RWPE2 (cell line): ENCODE data around the gene KRTAP4-7.
A peak's percentile ranks its signal among the peaks of the same experiment; 100 is the strongest.
"Not testable (repeated sequence)": the region's sequence is repeated elsewhere in the genome, so short reads cannot be mapped to it uniquely, and the experiment has no call there.

Source experiments
- ATAC-seq: fragments of 200-7000 bp; cut with Tn5 transposase; 3 replicates; pipeline ENCODE4 v1.9.1; 2021; ENCODE audit warnings: low read depth
- DNase-seq: peaks from one replicate; pipeline ENCODE4 v3.0.0-alpha.2; 2020; ENCODE audit warnings: low spot score
- H3K27ac ChIP-seq: fragments of 450-650 bp; 2 replicates; pipeline ENCODE4 v1.5.1; 2017; ENCODE audit warnings: mild to moderate bottlenecking; ENCODE audit not compliant: poor library complexity, severe bottlenecking
- H3K27me3 ChIP-seq: fragments of 250-450 bp; sonication (Bioruptor Pico); 2 replicates; pipeline ENCODE4 v1.5.1; 2021; ENCODE audit warnings: mild to moderate bottlenecking, moderate library complexity; ENCODE audit not compliant: insufficient read depth, poor library complexity, severe bottlenecking
- H3K36me3 ChIP-seq: fragments of 250-450 bp; sonication (Bioruptor Pico); 2 replicates; pipeline ENCODE4 v1.5.1; 2020; ENCODE audit warnings: low read depth, mild to moderate bottlenecking, moderate library complexity
- H3K4me1 ChIP-seq: fragments of 250-450 bp; sonication (Bioruptor Pico); 2 replicates; pipeline ENCODE4 v1.5.1; 2021; ENCODE audit warnings: mild to moderate bottlenecking, moderate library complexity; ENCODE audit not compliant: insufficient read depth, poor library complexity, severe bottlenecking
- H3K4me3 ChIP-seq: fragments of 250-450 bp; sonication (Bioruptor Pico); 2 replicates; pipeline ENCODE4 v1.5.1; 2021; ENCODE audit warnings: mild to moderate bottlenecking, moderate library complexity; ENCODE audit not compliant: severe bottlenecking
- H3K9me3 ChIP-seq: fragments of 250-450 bp; sonication (Bioruptor Pico); 2 replicates; pipeline ENCODE4 v1.5.1; 2021; ENCODE audit warnings: mild to moderate bottlenecking, moderate library complexity; ENCODE audit not compliant: severe bottlenecking
- TF ChIP-seq, protein P1 (sequence below): fragments of 450-650 bp; IDR thresholded peaks from one replicate; pipeline ENCODE4 v1.5.1; 2017; ENCODE audit warnings: mild to moderate bottlenecking, moderate library complexity; ENCODE audit not compliant: poor library complexity, severe bottlenecking

The KRTAP4-7 gene

GRCh38 chr17:41063449-41063848 lies 20.5 kb upstream of the KRTAP4-7 start:
- ATAC-seq (no peak), DNase-seq (no peak)
- H3K27ac ChIP-seq: no peak overlapping the region
- no peak overlapping the region for H3K4me3 ChIP-seq
- peaks cover 46% of the 10 kb centered on the region for H3K4me1 ChIP-seq
- no peaks in the 10 kb centered on the region for H3K36me3 ChIP-seq
- TF ChIP-seq, protein P1, sequence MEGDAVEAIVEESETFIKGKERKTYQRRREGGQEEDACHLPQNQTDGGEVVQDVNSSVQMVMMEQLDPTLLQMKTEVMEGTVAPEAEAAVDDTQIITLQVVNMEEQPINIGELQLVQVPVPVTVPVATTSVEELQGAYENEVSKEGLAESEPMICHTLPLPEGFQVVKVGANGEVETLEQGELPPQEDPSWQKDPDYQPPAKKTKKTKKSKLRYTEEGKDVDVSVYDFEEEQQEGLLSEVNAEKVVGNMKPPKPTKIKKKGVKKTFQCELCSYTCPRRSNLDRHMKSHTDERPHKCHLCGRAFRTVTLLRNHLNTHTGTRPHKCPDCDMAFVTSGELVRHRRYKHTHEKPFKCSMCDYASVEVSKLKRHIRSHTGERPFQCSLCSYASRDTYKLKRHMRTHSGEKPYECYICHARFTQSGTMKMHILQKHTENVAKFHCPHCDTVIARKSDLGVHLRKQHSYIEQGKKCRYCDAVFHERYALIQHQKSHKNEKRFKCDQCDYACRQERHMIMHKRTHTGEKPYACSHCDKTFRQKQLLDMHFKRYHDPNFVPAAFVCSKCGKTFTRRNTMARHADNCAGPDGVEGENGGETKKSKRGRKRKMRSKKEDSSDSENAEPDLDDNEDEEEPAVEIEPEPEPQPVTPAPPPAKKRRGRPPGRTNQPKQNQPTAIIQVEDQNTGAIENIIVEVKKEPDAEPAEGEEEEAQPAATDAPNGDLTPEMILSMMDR: no peak
- H3K27me3 ChIP-seq: no peaks in the 10 kb centered on the region
- H3K9me3 ChIP-seq: no peaks in the 10 kb centered on the region

- peaks cover 38% of the 10 kb centered on the region for H3K4me1 ChIP-seq
- H3K27me3 ChIP-seq: no peaks in the 10 kb centered on the region
- TF ChIP-seq, protein P1: no peak
- no peaks in the 10 kb centered on the region for H3K9me3 ChIP-seq
- ATAC-seq: no peak
- no peak overlapping the region for H3K27ac ChIP-seq
- H3K4me3 ChIP-seq: no peak overlapping the region
- no peaks in the 10 kb centered on the region for H3K36me3 ChIP-seq
- DNase-seq: no peak
Measured at GRCh38 chr17:41064301-41064700, 19.6 kb upstream of the KRTAP4-7 start.

- H3K27me3 ChIP-seq, H3K36me3 ChIP-seq, ATAC-seq, H3K27ac ChIP-seq, DNase-seq, H3K9me3 ChIP-seq, H3K4me3 ChIP-seq: not testable (repeated sequence)
- H3K4me1 ChIP-seq: peaks cover 32% of the 10 kb centered on the region
Measured at GRCh38 chr17:41065016-41065689, 18.8 kb upstream of the KRTAP4-7 start.

GRCh38 chr17:41065829-41066624 lies 17.9 kb upstream of the KRTAP4-7 start, which contains the start of gene KRTAP2-4:
TSS of gene KRTAP2-4 (minus strand) at chr17:41065879. CDS start at chr17:41065845, 34 bp downstream.
- Histone ChIP-seq H3K4me3 (no peak within 1 kb of the TSS), H3K27ac (peak within 1 kb of the TSS; percentile 28), H3K4me1 (peaks cover 23% of the 10 kb centered on the region), H3K9me3 (no peaks in the 10 kb centered on the region), H3K27me3 (no peaks in the 10 kb centered on the region), H3K36me3 (no peaks in the 10 kb centered on the region)
- DNase-seq: no peak
- TF ChIP-seq, protein P1: no peak
- ATAC-seq: peak; percentile 79

GRCh38 chr17:41067281-41067680 lies 16.7 kb upstream of the KRTAP4-7 start:
- TF ChIP-seq, protein P1: no peak
- H3K9me3 ChIP-seq: no peaks in the 10 kb centered on the region
- H3K4me1 ChIP-seq: peaks cover 13% of the 10 kb centered on the region
- H3K27me3 ChIP-seq: no peaks in the 10 kb centered on the region
- peak overlapping the region; percentile 28 for H3K27ac ChIP-seq
- ATAC-seq (no peak), DNase-seq (no peak)
- no peak overlapping the region for H3K4me3 ChIP-seq
- H3K36me3 ChIP-seq: no peaks in the 10 kb centered on the region
